Spleen (tissue), 11 donors: ENCODE data around the gene FBXW10. TPM values are rescaled to one million over a fixed set of nuclear protein-coding genes. Genes with fewer than 3 reads are reported as not detected.
"Not testable (repeated sequence)": the region's sequence is repeated elsewhere in the genome, so short reads cannot be mapped to it uniquely, and the experiment has no call there.

ENCODE experiments used
- DNase-seq: peaks from one replicate; pipeline ENCODE4 v3.0.0-alpha.2; 2020
- H3K27ac ChIP-seq, 8 donors: fragments of 200-600 bp; sonication (generic) in 7 of 8; 1 replicate in 4 of 8; 2 replicates in 4 of 8; pipeline versions ENCODE4 v1.5.0 to v1.8.0; 2016 to 2021; ENCODE audit warnings: inconsistent platforms in 4 of 8, mild to moderate bottlenecking in 4 of 8, moderate library complexity in 1 of 8
- H3K27me3 ChIP-seq, 7 donors: fragments of 200-600 bp; sonication (generic) in 6 of 7; replicated peaks in 1 of 7; 1 replicate in 4 of 7; 2 replicates in 3 of 7; pipeline versions ENCODE4 v1.5.0 to v1.8.0; 2016 to 2021; ENCODE audit warnings: inconsistent platforms in 3 of 7, mild to moderate bottlenecking in 1 of 7
- H3K36me3 ChIP-seq, 6 donors: fragments of 200-600 bp; sonication (generic) in 5 of 6; 1 replicate in 4 of 6; 2 replicates in 2 of 6; pipeline versions ENCODE4 v1.5.0 to v1.8.0; 2016 to 2021; ENCODE audit warnings: inconsistent platforms in 2 of 6
- H3K4me1 ChIP-seq, 6 donors: fragments of 200-600 bp; sonication (generic) in 5 of 6; 1 replicate in 3 of 6; 2 replicates in 3 of 6; pipeline versions ENCODE4 v1.5.0 to v1.8.0; 2016 to 2021; ENCODE audit warnings: inconsistent platforms in 3 of 6
- H3K4me3 ChIP-seq, 8 donors: fragments of 200-600 bp; sonication (generic) in 7 of 8; 1 replicate in 4 of 8; 2 replicates in 4 of 8; pipeline versions ENCODE4 v1.5.0 to v1.8.0; 2016 to 2021; ENCODE audit warnings: inconsistent platforms in 4 of 8, mild to moderate bottlenecking in 4 of 8, moderate library complexity in 2 of 8
- H3K9me3 ChIP-seq, 8 donors: fragments of 200-600 bp; sonication (generic) in 7 of 8; 1 replicate in 4 of 8; 2 replicates in 4 of 8; pipeline versions ENCODE4 v1.5.0 to v1.8.0; 2016 to 2021; ENCODE audit warnings: inconsistent platforms in 4 of 8
- POLR2AphosphoS5 ChIP-seq, 3 donors: sonication (generic); formaldehyde crosslinking; IDR thresholded peaks; one replicate each; pipeline ENCODE4 v1.5.1; 2017; ENCODE audit warnings: antibody characterized with exemption in 3 of 3
- WGBS, 5 donors: extraction: QIAGEN DNeasy Blood & Tissue Kit in 3 of 5; methylation state at CpG; one replicate each; pipeline versions ENCODE4 v1.1.5 to v1.1.7; 2013 to 2018; 5-methylcytosine and 5-hydroxymethylcytosine counted together
- intact Hi-C: fragments of 100-400 bp; cut with DNase I; formaldehyde crosslinking; loops from one replicate; pipeline ENCODE4 v1.15.0; 2023; ENCODE audit warnings: low total_unique reads
- polyA plus RNA-seq, 3 donors: library from polyadenylated mRNA; stranded (reverse); fragments of 200-250 nt; gene quantifications; one replicate each; pipeline ENCODE4 v1.2.1, GENCODE V29; 2013
- total RNA-seq, 7 donors: library from RNA; depleted of rRNA in 3 of 7; stranded (reverse); fragments of >200 nt in 3 of 7; fragmentation: NEBNext Ultra II Directional in 4 of 7; extraction: Animal tissue kit (Norgen Biotek cat#: 25700) in 4 of 7; gene quantifications; one replicate each; pipeline versions ENCODE4 v1.1.0 to v1.2.1, GENCODE V29; 2016 to 2021
- donor health status: healthy with polysubstance abuse.
- donor health status: DM: no; HTN: no; CAD: no; lungs with moderate emphysema.
- donor health status: DM: no; HTN: no; CAD: no.
- donor health status: Bipolar disorder and iron deficiency.
- donor health status: healthy.
- donor health status: DM: no; HTN: no; CAD: no.
- donor health status: DM: yes; HTN: yes; CAD: no.

The FBXW10 gene
- total and polyA plus RNA-seq, 10 donors: 0.07 to 0.11 (median 0.09) TPM; not detected in 6

GRCh38 chr17:18721775-18722547 is 21.9 kb upstream of the FBXW10 start:
- WGBS, 5 donors: 75 to 94% (median 84%) methylated on average over 1 to 2 of the region's 12 CpGs
- H3K27ac ChIP-seq, intact Hi-C loops, H3K4me3 ChIP-seq, DNase-seq, H3K27me3 ChIP-seq, H3K36me3 ChIP-seq, H3K9me3 ChIP-seq, H3K4me1 ChIP-seq: not testable (repeated sequence)

- H3K4me3 ChIP-seq, H3K27me3 ChIP-seq, H3K36me3 ChIP-seq, DNase-seq, H3K4me1 ChIP-seq, H3K27ac ChIP-seq, H3K9me3 ChIP-seq, intact Hi-C loops: not testable (repeated sequence)
- 69 to 96% (median 79%) methylated on average over 4 to 5 of the region's 5 CpGs for WGBS, 5 donors
These were observed 21.2 kb upstream of the FBXW10 start for GRCh38 chr17:18722612-18723011.

DNA sequence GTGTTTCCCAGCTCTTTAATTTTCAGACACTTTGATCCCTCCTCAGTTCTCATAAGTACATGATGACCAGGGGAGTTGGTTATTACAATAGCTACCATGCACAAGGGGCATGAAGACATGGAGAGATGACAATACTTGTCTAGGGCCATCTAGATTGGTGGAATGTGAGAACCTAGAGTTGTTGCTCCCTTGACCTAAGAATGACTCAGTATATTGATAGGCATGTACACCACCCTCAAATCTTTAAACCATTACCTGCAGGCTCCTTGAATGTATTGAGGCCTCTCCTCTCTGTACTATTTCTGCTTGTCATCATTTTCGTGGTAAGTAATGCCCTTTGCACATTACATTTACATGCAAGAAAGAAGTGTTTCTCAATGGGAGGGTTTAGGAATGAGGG is 20.3 kb upstream of the FBXW10 start:
- H3K36me3 ChIP-seq, intact Hi-C loops, DNase-seq, H3K27me3 ChIP-seq, H3K4me1 ChIP-seq, H3K27ac ChIP-seq, H3K4me3 ChIP-seq, H3K9me3 ChIP-seq: not testable (repeated sequence)
- WGBS, 5 donors: 59 to 89% (median 83%) methylated on average over 1 of the region's 1 CpG

GRCh38 chr17:18732438-18732837 is 11.4 kb upstream of the FBXW10 start:
- H3K36me3 ChIP-seq, H3K4me3 ChIP-seq, H3K9me3 ChIP-seq, H3K27me3 ChIP-seq, H3K4me1 ChIP-seq, DNase-seq, H3K27ac ChIP-seq, intact Hi-C loops: not testable (repeated sequence)
- 63 to 84% (median 78%) methylated on average over 1 of the region's 1 CpG for WGBS, 5 donors

GRCh38 chr17:18733350-18733749 is 10.5 kb upstream of the FBXW10 start:
- WGBS, 5 donors: 61 to 73% (median 64%) methylated on average over 4 of the region's 4 CpGs
- peak overlapping the region in 2 of 8 donors; percentile 28 to 36 for H3K27ac ChIP-seq
- DNase-seq, intact Hi-C loops, H3K9me3 ChIP-seq, H3K36me3 ChIP-seq, H3K4me1 ChIP-seq, H3K4me3 ChIP-seq, H3K27me3 ChIP-seq: not testable (repeated sequence)
- peak in 1 of 3 donors; percentile 62 for TF ChIP-seq POLR2AphosphoS5 (IDR thresholded peaks at IDR 0.05)

GRCh38 chr17:18739616-18740391 is 4.0 kb upstream of the FBXW10 start:
- H3K36me3 ChIP-seq, intact Hi-C loops, H3K9me3 ChIP-seq, H3K27ac ChIP-seq, H3K4me1 ChIP-seq, H3K27me3 ChIP-seq, DNase-seq, H3K4me3 ChIP-seq: not testable (repeated sequence)
- 86 to 93% (median 91%) methylated on average over 7 of the region's 7 CpGs for WGBS, 5 donors

- DNase-seq, H3K9me3 ChIP-seq, H3K4me1 ChIP-seq, H3K36me3 ChIP-seq, intact Hi-C loops, H3K27me3 ChIP-seq, H3K4me3 ChIP-seq, H3K27ac ChIP-seq: not testable (repeated sequence)
- 89 to 100% (median 93%) methylated on average over 2 to 5 of the region's 6 CpGs for WGBS, 5 donors
These were observed 2.6 kb upstream of the FBXW10 start for GRCh38 chr17:18741228-18741627.

DNA sequence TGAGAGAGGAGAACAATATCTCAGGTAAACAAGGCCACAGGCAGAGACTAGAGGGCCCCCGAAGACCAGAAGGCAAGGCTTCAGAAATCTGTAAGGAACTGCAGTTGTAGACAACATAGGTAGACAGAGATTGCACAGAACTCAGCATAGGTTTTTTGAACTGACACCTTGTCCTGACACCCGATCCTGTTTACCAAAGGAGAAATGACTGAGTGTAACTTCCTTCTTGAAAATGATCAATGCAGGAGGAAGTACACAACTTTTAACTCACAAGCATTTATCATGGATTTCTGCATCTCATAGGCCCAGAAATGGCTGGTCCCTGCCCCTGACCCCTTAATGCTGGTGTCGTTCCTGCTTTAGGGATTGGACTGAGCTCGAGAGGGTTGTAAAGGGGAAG is 872 bp downstream of the FBXW10 start:
- H3K36me3 ChIP-seq, H3K4me3 ChIP-seq, intact Hi-C loops, H3K27me3 ChIP-seq, H3K9me3 ChIP-seq, DNase-seq, H3K27ac ChIP-seq, H3K4me1 ChIP-seq: not testable (repeated sequence)
- WGBS, 5 donors: 18 to 61% (median 39%) methylated on average over 3 to 4 of the region's 4 CpGs

GRCh38 chr17:18746551-18746950 is 2.7 kb downstream of the FBXW10 start:
- H3K4me1 ChIP-seq, H3K27me3 ChIP-seq, H3K4me3 ChIP-seq, DNase-seq, H3K36me3 ChIP-seq, intact Hi-C loops, H3K27ac ChIP-seq, H3K9me3 ChIP-seq: not testable (repeated sequence)
- 68 to 82% (median 77%) methylated on average over 3 of the region's 3 CpGs for WGBS, 5 donors

DNA sequence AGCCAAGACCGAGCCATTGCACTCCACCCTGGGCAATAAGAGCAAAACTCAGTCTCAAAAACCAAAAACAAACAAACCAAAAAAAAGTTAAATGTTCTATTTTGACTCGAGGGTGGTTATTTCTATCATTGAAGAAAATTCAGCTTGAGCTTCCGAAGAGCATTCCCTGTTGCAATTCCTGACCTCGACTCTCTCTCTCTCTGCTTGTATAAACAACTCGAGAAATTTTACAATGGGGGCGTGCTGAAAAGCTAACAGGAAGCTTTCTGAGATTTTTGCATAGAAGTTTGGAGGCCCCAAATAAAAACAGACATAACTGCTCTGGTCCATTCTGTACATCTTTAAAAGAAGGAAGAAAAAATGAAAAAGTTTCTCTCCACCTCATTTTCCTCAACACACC is 3.6 kb downstream of the FBXW10 start:
- H3K36me3 ChIP-seq, H3K27ac ChIP-seq, H3K4me1 ChIP-seq, H3K9me3 ChIP-seq, H3K4me3 ChIP-seq, H3K27me3 ChIP-seq, DNase-seq, intact Hi-C loops: not testable (repeated sequence)
- WGBS, 5 donors: 65 to 82% (median 80%) methylated on average over 5 to 6 of the region's 6 CpGs

- H3K27ac ChIP-seq, H3K9me3 ChIP-seq, H3K36me3 ChIP-seq, H3K4me3 ChIP-seq, H3K4me1 ChIP-seq, DNase-seq, intact Hi-C loops, H3K27me3 ChIP-seq: not testable (repeated sequence)
- WGBS, 5 donors: 80 to 100% (median 87%) methylated on average over 1 of the region's 1 CpG
These were observed 6.4 kb downstream of the FBXW10 start for GRCh38 chr17:18750242-18750641.
